ENCODE results near the gene BBOX1.

BBOX1 gene

DNA sequence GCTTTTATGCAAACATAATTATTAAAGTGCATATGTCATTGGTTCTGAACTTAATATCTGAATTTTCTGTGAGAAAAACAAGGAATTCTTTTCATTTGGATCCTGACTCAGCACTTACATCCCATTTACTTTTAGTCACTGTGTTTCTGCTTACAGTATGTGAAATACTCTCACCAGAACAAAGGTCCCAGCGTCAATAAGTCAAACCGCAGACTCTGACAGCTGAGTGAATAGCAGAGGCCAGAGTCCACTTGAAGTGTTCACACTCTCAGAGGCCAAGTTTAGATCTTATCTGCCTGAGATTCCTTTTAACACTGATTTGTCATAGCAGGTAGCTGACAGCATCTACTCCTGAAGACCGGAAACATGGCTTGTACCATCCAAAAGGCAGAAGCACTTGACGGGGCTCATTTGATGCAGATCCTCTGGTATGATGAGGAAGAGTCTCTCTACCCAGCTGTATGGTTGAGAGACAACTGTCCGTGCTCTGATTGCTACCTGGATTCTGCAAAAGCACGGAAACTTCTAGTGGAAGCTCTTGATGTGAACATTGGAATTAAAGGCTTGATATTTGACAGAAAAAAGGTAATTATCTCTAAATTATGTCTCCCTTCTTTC lies 14.6 kb downstream of the BBOX1 start:
- H3K4me3 ChIP-seq (ENCODE audit: low read depth in 1 of 5, low read length in 5 of 5), result no peak overlapping the region
- peak overlapping the region; percentile 8 for H3K27ac ChIP-seq (ENCODE audit: low read depth, low read length)
- no peaks in the 10 kb centered on the region for H3K27me3 ChIP-seq (ENCODE audit: control insufficient read depth in 5 of 5, insufficient read depth in 4 of 5, low read length in 5 of 5)
- no peak overlapping the region for H3K9ac ChIP-seq (ENCODE audit: low read length in 5 of 5)
- H3K9me3 ChIP-seq (ENCODE audit: control insufficient read depth in 5 of 5, low read length in 5 of 5), result peaks cover 0 to 4% (median 0%) of the 10 kb centered on the region in 5 donors
- peaks cover 0 to 15% (median 3%) of the 10 kb centered on the region in 5 donors for H3K4me1 ChIP-seq (ENCODE audit: control insufficient read depth in 5 of 5, insufficient read depth in 5 of 5, low read length in 5 of 5)
- no peaks in the 10 kb centered on the region for H3K36me3 ChIP-seq (ENCODE audit: control insufficient read depth in 5 of 5, insufficient read depth in 5 of 5, low read length in 5 of 5)

GRCh38 chr11:27057091-27057780 lies 16.6 kb downstream of the BBOX1 start:
- Histone ChIP-seq H3K36me3 (ENCODE audit: control insufficient read depth in 5 of 5, insufficient read depth in 5 of 5, low read length in 5 of 5) (no peaks in the 10 kb centered on the region), H3K4me3 (ENCODE audit: low read depth in 1 of 5, low read length in 5 of 5) (no peak overlapping the region), H3K9ac (ENCODE audit: low read length in 5 of 5) (no peak overlapping the region)

GRCh38 chr11:27058456-27058855 lies 17.8 kb downstream of the BBOX1 start:
- Histone ChIP-seq H3K36me3 (ENCODE audit: control insufficient read depth in 5 of 5, insufficient read depth in 5 of 5, low read length in 5 of 5) (no peaks in the 10 kb centered on the region), H3K9me3 (ENCODE audit: control insufficient read depth in 5 of 5, low read length in 5 of 5) (peaks cover 0 to 2% (median 0%) of the 10 kb centered on the region in 5 donors), H3K9ac (ENCODE audit: low read length in 5 of 5) (no peak overlapping the region), H3K4me1 (ENCODE audit: control insufficient read depth in 5 of 5, insufficient read depth in 5 of 5, low read length in 5 of 5) (peaks cover 0 to 24% (median 3%) of the 10 kb centered on the region in 5 donors), H3K4me3 (ENCODE audit: low read depth in 1 of 5, low read length in 5 of 5) (no peak overlapping the region), H3K27me3 (ENCODE audit: control insufficient read depth in 5 of 5, insufficient read depth in 4 of 5, low read length in 5 of 5) (no peaks in the 10 kb centered on the region), H3K27ac (ENCODE audit: low read depth, low read length) (no peak overlapping the region)

More at GRCh38 chr11:27057091-27057780, 16.6 kb downstream of the BBOX1 start:
- Histone ChIP-seq H3K27me3 (ENCODE audit: control insufficient read depth in 5 of 5, insufficient read depth in 4 of 5, low read length in 5 of 5) (no peaks in the 10 kb centered on the region), H3K27ac (ENCODE audit: low read depth, low read length) (no peak overlapping the region), H3K9me3 (ENCODE audit: control insufficient read depth in 5 of 5, low read length in 5 of 5) (peaks cover 0 to 2% (median 0%) of the 10 kb centered on the region in 5 donors), H3K4me1 (ENCODE audit: control insufficient read depth in 5 of 5, insufficient read depth in 5 of 5, low read length in 5 of 5) (peaks cover 0 to 28% (median 3%) of the 10 kb centered on the region in 5 donors)

DNA sequence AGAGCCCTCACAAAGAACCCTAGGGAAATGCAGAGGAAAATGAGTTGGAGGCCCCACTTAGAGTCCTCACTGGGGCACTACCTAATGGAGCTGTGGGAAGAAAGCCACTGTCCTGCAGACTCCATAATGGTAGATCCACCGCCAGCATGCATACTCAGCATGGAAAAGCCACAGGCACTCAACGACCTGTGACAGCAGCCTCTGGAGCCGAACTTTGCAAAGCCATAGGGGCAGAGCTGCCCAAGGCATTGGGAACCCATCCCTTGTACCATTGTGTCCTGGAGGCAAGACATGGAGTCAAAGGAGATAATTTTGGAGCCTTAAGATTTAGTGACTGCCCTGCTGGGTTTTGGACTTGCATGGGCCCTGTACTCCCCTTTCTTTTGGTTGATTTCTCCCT lies 18.8 kb downstream of the BBOX1 start:
- Histone ChIP-seq H3K9ac (ENCODE audit: low read length in 5 of 5) (no peak overlapping the region), H3K27me3 (ENCODE audit: control insufficient read depth in 5 of 5, insufficient read depth in 4 of 5, low read length in 5 of 5) (no peaks in the 10 kb centered on the region)

DNA sequence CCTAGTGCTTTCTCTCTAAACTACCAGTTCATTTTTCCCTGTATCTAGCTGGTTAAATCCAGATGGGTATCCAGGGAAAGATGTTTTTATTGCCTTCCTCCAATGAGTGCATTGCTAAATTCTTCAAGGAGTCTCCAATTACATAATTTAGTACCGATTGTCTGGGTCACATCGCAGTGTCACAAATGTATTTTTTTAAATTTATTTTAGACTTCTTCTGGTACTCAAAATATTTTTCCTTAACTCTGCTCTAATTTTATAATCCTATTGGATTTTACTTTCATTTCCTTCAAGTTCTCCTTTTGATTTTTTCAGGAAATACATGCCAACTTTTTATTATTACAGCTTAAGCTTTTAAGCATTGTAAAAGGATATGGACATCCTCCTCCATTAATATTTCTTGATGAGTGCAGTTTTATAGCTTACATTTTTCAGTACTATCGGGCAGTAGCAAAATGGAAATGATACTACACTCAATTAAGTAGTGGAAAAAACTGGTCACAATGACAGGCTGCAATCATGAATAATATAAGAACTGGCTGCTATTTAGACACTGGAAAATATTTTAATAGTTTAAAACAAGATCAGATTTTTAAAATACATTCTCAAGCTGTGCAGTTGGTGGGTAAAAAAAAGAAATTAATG lies 20.3 kb downstream of the BBOX1 start:
- peaks cover 0 to 17% (median 3%) of the 10 kb centered on the region in 5 donors for H3K4me1 ChIP-seq (ENCODE audit: control insufficient read depth in 5 of 5, insufficient read depth in 5 of 5, low read length in 5 of 5)
- H3K27me3 ChIP-seq (ENCODE audit: control insufficient read depth in 5 of 5, insufficient read depth in 4 of 5, low read length in 5 of 5), result no peaks in the 10 kb centered on the region
- H3K4me3 ChIP-seq (ENCODE audit: low read depth in 1 of 5, low read length in 5 of 5), result no peak overlapping the region
- peaks cover 0 to 2% (median 0%) of the 10 kb centered on the region in 5 donors for H3K9me3 ChIP-seq (ENCODE audit: control insufficient read depth in 5 of 5, low read length in 5 of 5)
- H3K9ac ChIP-seq (ENCODE audit: low read length in 5 of 5), result no peak overlapping the region
- no peaks in the 10 kb centered on the region for H3K36me3 ChIP-seq (ENCODE audit: control insufficient read depth in 5 of 5, insufficient read depth in 5 of 5, low read length in 5 of 5)
- no peak overlapping the region for H3K27ac ChIP-seq (ENCODE audit: low read depth, low read length)

More for the DNA sequence above, 18.8 kb downstream of the BBOX1 start:
- H3K4me1 ChIP-seq (ENCODE audit: control insufficient read depth in 5 of 5, insufficient read depth in 5 of 5, low read length in 5 of 5), result peaks cover 0 to 26% (median 3%) of the 10 kb centered on the region in 5 donors
- no peak overlapping the region for H3K27ac ChIP-seq (ENCODE audit: low read depth, low read length)
- no peaks in the 10 kb centered on the region for H3K36me3 ChIP-seq (ENCODE audit: control insufficient read depth in 5 of 5, insufficient read depth in 5 of 5, low read length in 5 of 5)
- H3K4me3 ChIP-seq (ENCODE audit: low read depth in 1 of 5, low read length in 5 of 5), result no peak overlapping the region
- H3K9me3 ChIP-seq (ENCODE audit: control insufficient read depth in 5 of 5, low read length in 5 of 5), result peaks cover 0 to 2% (median 0%) of the 10 kb centered on the region in 5 donors

DNA sequence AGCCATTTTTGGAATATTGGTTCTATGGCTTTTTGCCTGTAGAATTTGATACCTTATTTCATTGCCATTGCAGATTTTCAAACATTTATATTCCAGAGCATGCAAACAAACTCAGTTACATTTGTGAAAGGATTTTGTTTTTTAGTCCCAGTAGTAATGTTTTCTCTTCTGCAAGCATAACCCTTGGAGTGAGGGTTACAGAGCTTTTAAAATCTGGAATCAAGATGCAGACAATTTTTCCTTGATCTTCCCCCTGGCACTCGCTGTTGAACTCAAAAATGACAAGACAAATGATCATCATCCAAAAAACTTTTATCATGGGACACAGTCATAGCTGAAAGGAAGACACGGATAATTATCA lies 20.8 kb downstream of the BBOX1 start:
- H3K9ac ChIP-seq (ENCODE audit: low read length in 5 of 5), result no peak overlapping the region
- H3K9me3 ChIP-seq (ENCODE audit: control insufficient read depth in 5 of 5, low read length in 5 of 5), result peaks cover 0 to 2% (median 0%) of the 10 kb centered on the region in 5 donors
- peaks cover 0 to 17% (median 3%) of the 10 kb centered on the region in 5 donors for H3K4me1 ChIP-seq (ENCODE audit: control insufficient read depth in 5 of 5, insufficient read depth in 5 of 5, low read length in 5 of 5)
- H3K27ac ChIP-seq (ENCODE audit: low read depth, low read length), result no peak overlapping the region
- H3K36me3 ChIP-seq (ENCODE audit: control insufficient read depth in 5 of 5, insufficient read depth in 5 of 5, low read length in 5 of 5), result no peaks in the 10 kb centered on the region
- no peaks in the 10 kb centered on the region for H3K27me3 ChIP-seq (ENCODE audit: control insufficient read depth in 5 of 5, insufficient read depth in 4 of 5, low read length in 5 of 5)
- H3K4me3 ChIP-seq (ENCODE audit: low read depth in 1 of 5, low read length in 5 of 5), result no peak overlapping the region

DNA sequence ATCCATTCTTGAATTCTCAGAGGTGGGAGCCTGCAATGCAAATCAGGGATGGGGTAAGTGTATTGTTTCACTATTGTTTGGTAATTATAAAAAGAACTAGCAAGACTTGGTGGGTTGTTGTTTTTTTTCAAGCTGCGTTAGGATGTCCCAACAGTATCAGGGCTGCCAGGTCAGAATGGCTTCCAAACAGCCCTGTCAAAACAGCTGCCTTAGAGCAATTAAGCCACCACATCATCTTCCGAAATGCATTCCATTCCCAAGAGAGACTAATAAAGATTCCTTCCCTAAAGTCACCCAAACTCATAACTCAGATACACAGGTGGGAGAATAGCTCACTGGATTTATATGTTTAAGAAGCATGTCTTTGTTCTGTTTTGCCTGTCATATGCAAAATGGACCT lies 23.5 kb downstream of the BBOX1 start:
- Histone ChIP-seq H3K9ac (ENCODE audit: low read length in 5 of 5) (no peak overlapping the region), H3K9me3 (ENCODE audit: control insufficient read depth in 5 of 5, low read length in 5 of 5) (no peaks in the 10 kb centered on the region), H3K4me3 (ENCODE audit: low read depth in 1 of 5, low read length in 5 of 5) (no peak overlapping the region), H3K4me1 (ENCODE audit: control insufficient read depth in 5 of 5, insufficient read depth in 5 of 5, low read length in 5 of 5) (peaks cover 0 to 17% (median 0%) of the 10 kb centered on the region in 5 donors), H3K36me3 (ENCODE audit: control insufficient read depth in 5 of 5, insufficient read depth in 5 of 5, low read length in 5 of 5) (no peaks in the 10 kb centered on the region), H3K27me3 (ENCODE audit: control insufficient read depth in 5 of 5, insufficient read depth in 4 of 5, low read length in 5 of 5) (no peaks in the 10 kb centered on the region), H3K27ac (ENCODE audit: low read depth, low read length) (no peak overlapping the region)

DNA sequence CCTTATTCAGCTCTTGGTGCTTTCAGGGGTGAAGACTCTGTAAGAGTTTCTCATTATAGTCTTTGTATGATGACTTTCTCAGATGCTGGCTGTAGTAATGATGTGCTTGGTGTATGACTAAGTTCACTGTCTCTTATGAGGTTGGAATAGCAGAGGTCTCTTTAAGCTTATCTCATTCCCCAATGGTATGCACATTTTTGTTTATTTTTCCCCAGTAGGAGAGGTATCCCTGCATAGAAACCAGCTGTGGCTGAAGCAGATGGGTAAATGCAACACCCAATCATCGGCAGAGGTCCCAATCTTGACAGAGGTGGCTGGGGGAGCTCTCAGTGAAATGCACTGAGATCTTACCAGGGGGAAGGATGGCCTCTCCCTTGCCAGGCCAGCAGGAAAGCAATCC lies 34.6 kb downstream of the BBOX1 start:
- H3K36me3 ChIP-seq (ENCODE audit: control insufficient read depth in 5 of 5, insufficient read depth in 5 of 5, low read length in 5 of 5), result no peaks in the 10 kb centered on the region

GRCh38 chr11:27075655-27076054 lies 35.0 kb downstream of the BBOX1 start:
- Histone ChIP-seq H3K4me3 (ENCODE audit: low read depth in 1 of 5, low read length in 5 of 5) (no peak overlapping the region), H3K9me3 (ENCODE audit: control insufficient read depth in 5 of 5, low read length in 5 of 5) (no peaks in the 10 kb centered on the region), H3K27ac (ENCODE audit: low read depth, low read length) (no peak overlapping the region), H3K4me1 (ENCODE audit: control insufficient read depth in 5 of 5, insufficient read depth in 5 of 5, low read length in 5 of 5) (peaks cover 0 to 6% (median 0%) of the 10 kb centered on the region in 5 donors), H3K9ac (ENCODE audit: low read length in 5 of 5) (no peak overlapping the region), H3K36me3 (ENCODE audit: control insufficient read depth in 5 of 5, insufficient read depth in 5 of 5, low read length in 5 of 5) (no peaks in the 10 kb centered on the region), H3K27me3 (ENCODE audit: control insufficient read depth in 5 of 5, insufficient read depth in 4 of 5, low read length in 5 of 5) (no peaks in the 10 kb centered on the region)

More for the DNA sequence above, 34.6 kb downstream of the BBOX1 start:
- Histone ChIP-seq H3K27ac (ENCODE audit: low read depth, low read length) (no peak overlapping the region), H3K9ac (ENCODE audit: low read length in 5 of 5) (no peak overlapping the region), H3K9me3 (ENCODE audit: control insufficient read depth in 5 of 5, low read length in 5 of 5) (no peaks in the 10 kb centered on the region), H3K27me3 (ENCODE audit: control insufficient read depth in 5 of 5, insufficient read depth in 4 of 5, low read length in 5 of 5) (no peaks in the 10 kb centered on the region), H3K4me3 (ENCODE audit: low read depth in 1 of 5, low read length in 5 of 5) (no peak overlapping the region), H3K4me1 (ENCODE audit: control insufficient read depth in 5 of 5, insufficient read depth in 5 of 5, low read length in 5 of 5) (peaks cover 0 to 6% (median 0%) of the 10 kb centered on the region in 5 donors)

DNA sequence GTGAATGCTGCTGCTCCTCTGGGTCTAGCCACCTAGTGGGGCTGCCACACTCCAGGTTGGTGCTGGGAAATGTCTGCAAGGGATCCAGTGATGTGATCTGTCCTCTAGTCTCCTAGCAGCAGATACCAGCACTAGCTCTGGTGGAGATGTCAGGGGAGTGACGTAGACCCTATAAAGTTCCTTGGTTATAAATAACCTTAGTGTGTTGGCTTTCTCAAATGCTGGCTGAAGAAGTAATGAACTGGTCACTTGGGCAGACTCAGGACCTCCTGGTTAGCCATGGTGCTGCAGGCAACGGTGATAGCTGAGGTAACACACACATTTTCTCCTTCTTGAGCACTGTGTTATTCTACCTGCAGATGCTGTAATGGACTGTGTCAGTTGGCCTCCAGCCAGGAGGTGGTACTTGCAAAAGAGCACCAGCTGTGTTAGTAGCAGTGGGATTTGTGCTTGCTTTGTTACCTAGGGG lies 35.5 kb downstream of the BBOX1 start:
- peaks cover 0 to 6% (median 0%) of the 10 kb centered on the region in 5 donors for H3K4me1 ChIP-seq (ENCODE audit: control insufficient read depth in 5 of 5, insufficient read depth in 5 of 5, low read length in 5 of 5)
- no peaks in the 10 kb centered on the region for H3K9me3 ChIP-seq (ENCODE audit: control insufficient read depth in 5 of 5, low read length in 5 of 5)
- H3K36me3 ChIP-seq (ENCODE audit: control insufficient read depth in 5 of 5, insufficient read depth in 5 of 5, low read length in 5 of 5), result no peaks in the 10 kb centered on the region
- H3K9ac ChIP-seq (ENCODE audit: low read length in 5 of 5), result no peak overlapping the region
- H3K4me3 ChIP-seq (ENCODE audit: low read depth in 1 of 5, low read length in 5 of 5), result no peak overlapping the region
- no peak overlapping the region for H3K27ac ChIP-seq (ENCODE audit: low read depth, low read length)
- no peaks in the 10 kb centered on the region for H3K27me3 ChIP-seq (ENCODE audit: control insufficient read depth in 5 of 5, insufficient read depth in 4 of 5, low read length in 5 of 5)

Data from subcutaneous abdominal adipose tissue (tissue), 5 donors.